GM12878 (cell line): ENCODE results near the gene GET3. TPM values are rescaled to one million over a fixed set of nuclear protein-coding genes. Genes with fewer than 3 reads are reported as not detected.

Source experiments
- EGR1 ChIP-seq, 2 experiments: IDR thresholded peaks; 1 replicate in 1 of 2; 2 replicates in 1 of 2; pipeline ENCODE4 v1.6.1; 2011 to 2012; ENCODE audit warnings: low read depth in 2 of 2, low read length in 2 of 2, borderline replicate concordance in 1 of 2, mild to moderate bottlenecking in 1 of 2, moderate library complexity in 1 of 2
- ESRRA ChIP-seq: IDR thresholded peaks from 2 replicates; pipeline ENCODE4 v1.6.1; 2012; ENCODE audit warnings: mild to moderate bottlenecking, low read length, improper control_type of control experiment
- IKZF2 ChIP-seq, 2 experiments: fragments of 450-650 bp; IDR thresholded peaks; 2 replicates each; pipeline ENCODE4 v1.6.1; 2017; ENCODE audit warnings: mild to moderate bottlenecking in 2 of 2, moderate library complexity in 2 of 2
- NR2C1 ChIP-seq: fragments of 450-650 bp; IDR thresholded peaks from 2 replicates; pipeline ENCODE4 v1.6.1; 2017; ENCODE audit warnings: antibody characterized with exemption, mild to moderate bottlenecking, moderate library complexity
- NR2C2 ChIP-seq: IDR thresholded peaks from 2 replicates; pipeline ENCODE4 v1.6.1; 2011; ENCODE audit warnings: borderline replicate concordance, low read depth; ENCODE audit not compliant: control insufficient read depth, insufficient read length
- TCF12 ChIP-seq: IDR thresholded peaks from 2 replicates; pipeline ENCODE4 v1.6.1; 2011; ENCODE audit warnings: low read depth, mild to moderate bottlenecking, low read length
- TCF3 ChIP-seq: IDR thresholded peaks from 2 replicates; pipeline ENCODE4 v1.6.1; 2012; ENCODE audit warnings: low read depth, mild to moderate bottlenecking, low read length, borderline replicate concordance; ENCODE audit not compliant: insufficient read depth
- YY1 ChIP-seq: IDR thresholded peaks from 2 replicates; pipeline ENCODE4 v1.6.1; 2011; ENCODE audit warnings: low read depth, mild to moderate bottlenecking, low read length
- ZBTB4 ChIP-seq: fragments of 450-650 bp; formaldehyde crosslinking; IDR thresholded peaks from 2 replicates; pipeline ENCODE4 v1.4.0; 2022; ENCODE audit warnings: mild to moderate bottlenecking, moderate library complexity
- ZNF24 ChIP-seq: fragments of 450-650 bp; IDR thresholded peaks from 2 replicates; pipeline ENCODE4 v1.6.1; 2017; ENCODE audit warnings: antibody characterized with exemption, mild to moderate bottlenecking
- ZZZ3 ChIP-seq: IDR thresholded peaks from 2 replicates; pipeline ENCODE4 v1.6.1; 2011; ENCODE audit warnings: low read depth; ENCODE audit not compliant: control insufficient read depth, insufficient read length
- polyA plus RNA-seq, 11 experiments: library from polyadenylated mRNA; depleted of rRNA in 4 of 11; unstranded in 6 of 11; stranded (reverse) in 5 of 11; fragments of >200 nt; fragmentation: Nextera tagmentation in 4 of 11; fragmentation: Illumina TruSeq in 1 of 11; extraction: Ambion mirVana in 4 of 11; extraction: Trizol in 1 of 11; gene quantifications; 1 replicate in 1 of 11; 2 replicates in 10 of 11; pipeline versions ENCODE4 v1.2.1 to v1.2.3, GENCODE V29; 2011 to 2016; ENCODE audit warnings: inconsistent platforms in 2 of 11, missing spikeins in 2 of 11, low read depth in 1 of 11
- total RNA-seq, 4 experiments: library from RNA; depleted of rRNA in 3 of 4; stranded (reverse); fragments of >200 nt in 3 of 4; fragmentation: Illumina TruSeq in 1 of 4; extraction: Trizol in 1 of 4; gene quantifications; 2 replicates each; pipeline versions ENCODE4 v1.2.1 to v1.2.3, GENCODE V29; 2013 to 2021
- TF ChIP-seq, protein P1 (sequence below): IDR thresholded peaks from 2 replicates; pipeline ENCODE4 v1.6.1; 2012; ENCODE audit warnings: improper control_type of control experiment, low read depth, low read length; ENCODE audit not compliant: insufficient replicate concordance
- TF ChIP-seq, protein P2 (sequence below): IDR thresholded peaks from 2 replicates; pipeline ENCODE4 v1.6.1; 2012; ENCODE audit warnings: low read depth, low read length, improper control_type of control experiment
- TF ChIP-seq, protein P3 (sequence below): fragments of 450-650 bp; IDR thresholded peaks from 2 replicates; pipeline ENCODE4 v1.6.1; 2016; ENCODE audit warnings: mild to moderate bottlenecking, moderate library complexity, borderline replicate concordance

The GET3 gene
- total and polyA plus RNA-seq, 10 of the 15 experiments (the other 5 are each of a cell fraction or from before 2014, with no cell fraction given), result 14.5 to 144 (median 97.2) TPM

DNA sequence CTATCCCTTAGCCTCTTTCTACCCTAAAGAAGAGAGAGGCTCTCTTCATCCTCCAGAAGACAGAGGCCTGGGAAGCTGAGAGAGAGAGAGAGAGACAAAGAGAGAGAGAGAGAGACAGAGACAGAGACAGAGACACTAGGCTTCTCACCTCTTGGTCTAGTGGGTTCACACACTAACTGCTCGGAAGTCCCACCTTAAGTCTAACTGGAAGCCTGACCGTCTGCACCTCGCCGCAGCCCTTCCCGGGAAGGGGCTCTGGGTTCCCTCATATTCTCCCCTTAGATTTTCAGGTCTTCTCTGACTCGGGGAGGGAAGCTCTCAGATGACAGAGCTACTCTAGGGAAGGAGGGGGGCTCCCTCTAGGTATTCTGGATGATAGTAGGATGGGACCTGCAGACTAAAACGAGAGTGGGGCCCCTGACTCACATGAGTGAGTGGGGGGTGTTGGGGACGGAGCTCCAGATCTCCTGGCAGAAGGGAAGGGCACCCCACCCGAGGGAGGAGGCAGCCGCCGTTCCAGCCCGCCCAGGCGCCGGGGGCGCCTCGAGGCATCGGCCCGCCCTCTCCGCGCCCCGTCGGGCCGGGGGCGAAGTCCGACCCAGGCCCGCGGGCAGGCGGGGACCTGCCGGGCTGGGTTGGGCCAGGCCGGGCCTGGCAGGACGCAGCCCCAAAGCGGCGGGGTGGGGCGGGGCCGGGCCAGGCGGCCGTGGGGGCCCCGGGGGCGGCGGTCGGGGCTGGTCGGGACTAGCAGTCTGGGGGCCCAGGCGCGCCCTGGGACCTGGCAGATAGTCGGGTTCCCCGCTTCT is 52.0 kb downstream of the GET3 start (continued):
- TF ChIP-seq ZBTB4 (CRISPR knock-in tag), result 0 out of 2 replicates have a peak, but pooled peaks have one; percentile 9
- 0 out of 2 replicates have a peak, but pooled peaks have one; percentile 12 for TF ChIP-seq NR2C1
- no peak for TF ChIP-seq TCF12
- TF ChIP-seq NR2C2, result no peak
- peak in 1 of 2 experiments; percentile 27; a peak in 1 of 3 replicates for TF ChIP-seq EGR1 (IDR thresholded peaks at IDR 0.05; ENCODE audit: borderline replicate concordance in 1 of 2, low read depth in 2 of 2, low read length in 2 of 2)
- TF ChIP-seq ESRRA, result 0 out of 2 replicates have a peak, but pooled peaks have one; percentile 30
- no peak for TF ChIP-seq YY1
- TF ChIP-seq, protein P1, sequence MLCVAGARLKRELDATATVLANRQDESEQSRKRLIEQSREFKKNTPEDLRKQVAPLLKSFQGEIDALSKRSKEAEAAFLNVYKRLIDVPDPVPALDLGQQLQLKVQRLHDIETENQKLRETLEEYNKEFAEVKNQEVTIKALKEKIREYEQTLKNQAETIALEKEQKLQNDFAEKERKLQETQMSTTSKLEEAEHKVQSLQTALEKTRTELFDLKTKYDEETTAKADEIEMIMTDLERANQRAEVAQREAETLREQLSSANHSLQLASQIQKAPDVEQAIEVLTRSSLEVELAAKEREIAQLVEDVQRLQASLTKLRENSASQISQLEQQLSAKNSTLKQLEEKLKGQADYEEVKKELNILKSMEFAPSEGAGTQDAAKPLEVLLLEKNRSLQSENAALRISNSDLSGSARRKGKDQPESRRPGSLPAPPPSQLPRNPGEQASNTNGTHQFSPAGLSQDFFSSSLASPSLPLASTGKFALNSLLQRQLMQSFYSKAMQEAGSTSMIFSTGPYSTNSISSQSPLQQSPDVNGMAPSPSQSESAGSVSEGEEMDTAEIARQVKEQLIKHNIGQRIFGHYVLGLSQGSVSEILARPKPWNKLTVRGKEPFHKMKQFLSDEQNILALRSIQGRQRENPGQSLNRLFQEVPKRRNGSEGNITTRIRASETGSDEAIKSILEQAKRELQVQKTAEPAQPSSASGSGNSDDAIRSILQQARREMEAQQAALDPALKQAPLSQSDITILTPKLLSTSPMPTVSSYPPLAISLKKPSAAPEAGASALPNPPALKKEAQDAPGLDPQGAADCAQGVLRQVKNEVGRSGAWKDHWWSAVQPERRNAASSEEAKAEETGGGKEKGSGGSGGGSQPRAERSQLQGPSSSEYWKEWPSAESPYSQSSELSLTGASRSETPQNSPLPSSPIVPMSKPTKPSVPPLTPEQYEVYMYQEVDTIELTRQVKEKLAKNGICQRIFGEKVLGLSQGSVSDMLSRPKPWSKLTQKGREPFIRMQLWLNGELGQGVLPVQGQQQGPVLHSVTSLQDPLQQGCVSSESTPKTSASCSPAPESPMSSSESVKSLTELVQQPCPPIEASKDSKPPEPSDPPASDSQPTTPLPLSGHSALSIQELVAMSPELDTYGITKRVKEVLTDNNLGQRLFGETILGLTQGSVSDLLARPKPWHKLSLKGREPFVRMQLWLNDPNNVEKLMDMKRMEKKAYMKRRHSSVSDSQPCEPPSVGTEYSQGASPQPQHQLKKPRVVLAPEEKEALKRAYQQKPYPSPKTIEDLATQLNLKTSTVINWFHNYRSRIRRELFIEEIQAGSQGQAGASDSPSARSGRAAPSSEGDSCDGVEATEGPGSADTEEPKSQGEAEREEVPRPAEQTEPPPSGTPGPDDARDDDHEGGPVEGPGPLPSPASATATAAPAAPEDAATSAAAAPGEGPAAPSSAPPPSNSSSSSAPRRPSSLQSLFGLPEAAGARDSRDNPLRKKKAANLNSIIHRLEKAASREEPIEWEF, result no peak
- peak in 1 of 2 experiments; percentile 9; a peak in 1 of 4 replicates for TF ChIP-seq IKZF2 (IDR thresholded peaks at IDR 0.05)
- TF ChIP-seq, protein P2, sequence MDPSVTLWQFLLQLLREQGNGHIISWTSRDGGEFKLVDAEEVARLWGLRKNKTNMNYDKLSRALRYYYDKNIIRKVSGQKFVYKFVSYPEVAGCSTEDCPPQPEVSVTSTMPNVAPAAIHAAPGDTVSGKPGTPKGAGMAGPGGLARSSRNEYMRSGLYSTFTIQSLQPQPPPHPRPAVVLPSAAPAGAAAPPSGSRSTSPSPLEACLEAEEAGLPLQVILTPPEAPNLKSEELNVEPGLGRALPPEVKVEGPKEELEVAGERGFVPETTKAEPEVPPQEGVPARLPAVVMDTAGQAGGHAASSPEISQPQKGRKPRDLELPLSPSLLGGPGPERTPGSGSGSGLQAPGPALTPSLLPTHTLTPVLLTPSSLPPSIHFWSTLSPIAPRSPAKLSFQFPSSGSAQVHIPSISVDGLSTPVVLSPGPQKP, result 0 out of 2 replicates have a peak, but pooled peaks have one; percentile 30
- TF ChIP-seq, protein P3, sequence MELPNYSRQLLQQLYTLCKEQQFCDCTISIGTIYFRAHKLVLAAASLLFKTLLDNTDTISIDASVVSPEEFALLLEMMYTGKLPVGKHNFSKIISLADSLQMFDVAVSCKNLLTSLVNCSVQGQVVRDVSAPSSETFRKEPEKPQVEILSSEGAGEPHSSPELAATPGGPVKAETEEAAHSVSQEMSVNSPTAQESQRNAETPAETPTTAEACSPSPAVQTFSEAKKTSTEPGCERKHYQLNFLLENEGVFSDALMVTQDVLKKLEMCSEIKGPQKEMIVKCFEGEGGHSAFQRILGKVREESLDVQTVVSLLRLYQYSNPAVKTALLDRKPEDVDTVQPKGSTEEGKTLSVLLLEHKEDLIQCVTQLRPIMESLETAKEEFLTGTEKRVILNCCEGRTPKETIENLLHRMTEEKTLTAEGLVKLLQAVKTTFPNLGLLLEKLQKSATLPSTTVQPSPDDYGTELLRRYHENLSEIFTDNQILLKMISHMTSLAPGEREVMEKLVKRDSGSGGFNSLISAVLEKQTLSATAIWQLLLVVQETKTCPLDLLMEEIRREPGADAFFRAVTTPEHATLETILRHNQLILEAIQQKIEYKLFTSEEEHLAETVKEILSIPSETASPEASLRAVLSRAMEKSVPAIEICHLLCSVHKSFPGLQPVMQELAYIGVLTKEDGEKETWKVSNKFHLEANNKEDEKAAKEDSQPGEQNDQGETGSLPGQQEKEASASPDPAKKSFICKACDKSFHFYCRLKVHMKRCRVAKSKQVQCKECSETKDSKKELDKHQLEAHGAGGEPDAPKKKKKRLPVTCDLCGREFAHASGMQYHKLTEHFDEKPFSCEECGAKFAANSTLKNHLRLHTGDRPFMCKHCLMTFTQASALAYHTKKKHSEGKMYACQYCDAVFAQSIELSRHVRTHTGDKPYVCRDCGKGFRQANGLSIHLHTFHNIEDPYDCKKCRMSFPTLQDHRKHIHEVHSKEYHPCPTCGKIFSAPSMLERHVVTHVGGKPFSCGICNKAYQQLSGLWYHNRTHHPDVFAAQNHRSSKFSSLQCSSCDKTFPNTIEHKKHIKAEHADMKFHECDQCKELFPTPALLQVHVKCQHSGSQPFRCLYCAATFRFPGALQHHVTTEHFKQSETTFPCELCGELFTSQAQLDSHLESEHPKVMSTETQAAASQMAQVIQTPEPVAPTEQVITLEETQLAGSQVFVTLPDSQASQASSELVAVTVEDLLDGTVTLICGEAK, result no peak
- 0 out of 2 replicates have a peak, but pooled peaks have one; percentile 8 for TF ChIP-seq TCF3
- no peak for TF ChIP-seq ZZZ3
- TF ChIP-seq ZNF24, result no peak
